Suprapubic skin (tissue), 4 donors: ENCODE data around the gene HAUS8.

Source experiments
- POLR2A ChIP-seq, 2 donors: fragments of 450-650 bp; IDR thresholded peaks; one replicate each; pipeline ENCODE4 v1.6.1; 2017; ENCODE audit warnings: antibody characterized with exemption in 2 of 2, mild to moderate bottlenecking in 2 of 2, moderate library complexity in 2 of 2
- POLR2AphosphoS5 ChIP-seq, 3 donors: sonication (generic); formaldehyde crosslinking; IDR thresholded peaks; one replicate each; pipeline ENCODE4 v1.6.1; 2017; ENCODE audit warnings: antibody characterized with exemption in 3 of 3

DNA sequence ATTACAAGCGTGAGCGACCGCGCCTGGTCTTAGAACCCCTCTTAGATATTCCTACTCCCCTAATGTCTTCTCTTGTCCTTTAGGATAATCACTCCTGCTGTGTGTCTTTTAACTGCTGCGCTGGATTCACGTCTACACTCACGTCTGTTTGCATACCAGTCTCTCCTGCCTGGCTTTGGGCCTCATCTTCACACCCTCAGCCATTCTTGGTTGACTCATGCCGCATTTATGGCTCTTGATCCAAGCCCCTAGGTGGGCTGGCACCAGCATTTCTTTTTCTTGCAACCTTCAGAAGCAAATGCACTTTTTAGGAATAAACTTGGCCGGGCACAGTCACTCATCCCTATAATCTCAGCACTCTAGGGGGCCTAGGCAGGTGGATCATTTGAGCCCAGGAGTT is 23.1 kb upstream of the HAUS8 start:
- no peak for TF ChIP-seq POLR2A (IDR thresholded peaks at IDR 0.05)
- no peak for TF ChIP-seq POLR2AphosphoS5 (IDR thresholded peaks at IDR 0.05)
